Measurements from ENCODE around the gene KATNA1.

The KATNA1 gene

GRCh38 chr6:149563928-149564325 is 84.6 kb downstream of the KATNA1 start:
- H3K36me3 ChIP-seq (ENCODE audit: control insufficient read depth, insufficient read depth, low read length): no peaks in the 10 kb centered on the region
- no peak for DNase-seq (ENCODE audit: extremely low read depth, insufficient read length)
- no peak overlapping the region for H3K4me3 ChIP-seq (replicated peaks; ENCODE audit: low read depth, low read length)
- no peak for TF ChIP-seq CTCF (IDR thresholded peaks at IDR 0.05; ENCODE audit: insufficient read depth, low read length, poor library complexity, severe bottlenecking)
- no peaks in the 10 kb centered on the region for H3K27me3 ChIP-seq (replicated peaks; ENCODE audit: control insufficient read depth, insufficient read depth, low read length)

- TF ChIP-seq CTCF (IDR thresholded peaks at IDR 0.05; ENCODE audit: insufficient read depth, low read length, poor library complexity, severe bottlenecking): no peak
- Histone ChIP-seq H3K4me3 (replicated peaks; ENCODE audit: low read depth, low read length) (no peak overlapping the region), H3K36me3 (ENCODE audit: control insufficient read depth, insufficient read depth, low read length) (no peaks in the 10 kb centered on the region), H3K27me3 (replicated peaks; ENCODE audit: control insufficient read depth, insufficient read depth, low read length) (no peaks in the 10 kb centered on the region)
- no peak for DNase-seq (ENCODE audit: extremely low read depth, insufficient read length)
These were observed 85.1 kb downstream of the KATNA1 start for GRCh38 chr6:149563203-149563927.

DNA sequence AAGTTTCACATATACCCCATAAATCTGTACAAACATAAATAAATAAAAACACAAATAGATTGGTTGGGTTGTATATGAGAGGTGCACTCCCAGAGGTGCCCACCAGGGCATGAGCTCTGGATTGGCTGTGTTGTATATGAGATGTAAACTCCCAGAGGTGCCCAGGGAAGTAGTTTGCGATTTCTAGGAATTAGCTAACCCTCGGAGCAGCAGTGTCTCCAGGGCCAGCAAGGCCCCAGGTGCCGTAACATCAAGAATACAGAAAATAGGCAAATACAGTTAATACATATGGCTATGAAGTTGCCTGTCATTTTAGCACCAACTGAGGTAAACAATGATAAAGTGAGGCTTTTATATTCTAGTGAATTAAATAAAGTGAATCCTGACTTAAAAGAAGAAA is 87.8 kb downstream of the KATNA1 start:
- no peak overlapping the region for H3K4me3 ChIP-seq (replicated peaks; ENCODE audit: low read depth, low read length)
- DNase-seq (ENCODE audit: extremely low read depth, insufficient read length): no peak
- no peaks in the 10 kb centered on the region for H3K36me3 ChIP-seq (ENCODE audit: control insufficient read depth, insufficient read depth, low read length)
- H3K27me3 ChIP-seq (replicated peaks; ENCODE audit: control insufficient read depth, insufficient read depth, low read length): no peaks in the 10 kb centered on the region
- peak; percentile 61 for TF ChIP-seq CTCF (IDR thresholded peaks at IDR 0.05; ENCODE audit: insufficient read depth, low read length, poor library complexity, severe bottlenecking)

GRCh38 chr6:149559389-149559788 is 89.1 kb downstream of the KATNA1 start:
- DNase-seq (ENCODE audit: extremely low read depth, insufficient read length): no peak
- Histone ChIP-seq H3K4me3 (replicated peaks; ENCODE audit: low read depth, low read length) (no peak overlapping the region), H3K36me3 (ENCODE audit: control insufficient read depth, insufficient read depth, low read length) (no peaks in the 10 kb centered on the region), H3K27me3 (replicated peaks; ENCODE audit: control insufficient read depth, insufficient read depth, low read length) (no peaks in the 10 kb centered on the region)
- no peak for TF ChIP-seq CTCF (IDR thresholded peaks at IDR 0.05; ENCODE audit: insufficient read depth, low read length, poor library complexity, severe bottlenecking)

- no peak for DNase-seq (ENCODE audit: extremely low read depth, insufficient read length)
- H3K4me3 ChIP-seq (replicated peaks; ENCODE audit: low read depth, low read length): no peak overlapping the region
- no peak for TF ChIP-seq CTCF (IDR thresholded peaks at IDR 0.05; ENCODE audit: insufficient read depth, low read length, poor library complexity, severe bottlenecking)
- H3K27me3 ChIP-seq (replicated peaks; ENCODE audit: control insufficient read depth, insufficient read depth, low read length): no peaks in the 10 kb centered on the region
- no peaks in the 10 kb centered on the region for H3K36me3 ChIP-seq (ENCODE audit: control insufficient read depth, insufficient read depth, low read length)
These were observed 90.5 kb downstream of the KATNA1 start for GRCh38 chr6:149558029-149558428.

DNA sequence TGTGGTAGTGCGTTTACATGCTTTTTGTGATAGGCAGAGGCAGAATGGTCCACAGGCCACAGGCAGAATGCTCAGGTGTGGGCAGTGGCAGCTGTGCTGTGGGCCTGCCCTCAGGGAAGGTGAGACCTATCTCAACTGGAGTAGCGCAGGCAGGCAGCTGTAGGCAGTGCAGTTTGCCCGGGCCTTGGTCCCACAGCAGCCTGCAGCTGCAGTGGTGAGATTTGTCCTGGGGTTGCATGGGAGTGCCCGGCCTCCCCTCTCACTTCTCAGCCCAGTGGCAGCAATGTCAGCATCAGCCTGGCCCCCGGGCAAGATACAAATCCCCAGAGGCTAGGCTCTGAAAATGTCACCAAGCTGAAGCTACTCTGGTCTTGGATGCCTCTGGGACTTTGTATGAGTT is 96.6 kb downstream of the KATNA1 start:
- TF ChIP-seq CTCF (IDR thresholded peaks at IDR 0.05; ENCODE audit: insufficient read depth, low read length, poor library complexity, severe bottlenecking): no peak
- Histone ChIP-seq H3K27me3 (replicated peaks; ENCODE audit: control insufficient read depth, insufficient read depth, low read length) (no peaks in the 10 kb centered on the region), H3K36me3 (ENCODE audit: control insufficient read depth, insufficient read depth, low read length) (no peaks in the 10 kb centered on the region), H3K4me3 (replicated peaks; ENCODE audit: low read depth, low read length) (no peak overlapping the region)
- no peak for DNase-seq (ENCODE audit: extremely low read depth, insufficient read length)
